HepG2 (cell line): ENCODE measurements around the gene FAM118A. TPM values are rescaled to one million over a fixed set of nuclear protein-coding genes. Genes with fewer than 3 reads are reported as not detected.

Source experiments
- CEBPB ChIP-seq: IDR thresholded peaks from 2 replicates; pipeline ENCODE4 v1.6.1; 2011; ENCODE audit warnings: low read depth, low read length, improper control_type of control experiment, borderline replicate concordance
- CHD4 ChIP-seq: fragments of 200-600 bp; sonication (generic); IDR thresholded peaks from 2 replicates; pipeline ENCODE4 v1.7.0; 2017; ENCODE audit warnings: mild to moderate bottlenecking, low read length, borderline replicate concordance
- EP300 ChIP-seq, 3 experiments: sonication (generic) in 1 of 3; formaldehyde crosslinking in 1 of 3; IDR thresholded peaks; 2 replicates each; pipeline versions ENCODE4 v1.5.1 to v1.6.1; 2011 to 2020; ENCODE audit warnings: low read depth in 2 of 3, low read length in 2 of 3, borderline replicate concordance in 1 of 3, improper control_type of control experiment in 1 of 3, mild to moderate bottlenecking in 1 of 3, missing genetic modification reagents in 1 of 3, moderate library complexity in 1 of 3
- FOXC1 ChIP-seq: sonication (generic); formaldehyde crosslinking; IDR thresholded peaks from 2 replicates; pipeline ENCODE4 v1.8.0; 2022; ENCODE audit warnings: mild to moderate bottlenecking, missing genetic modification reagents, borderline replicate concordance
- NR2F6 ChIP-seq, 2 experiments: IDR thresholded peaks; 2 replicates each; pipeline ENCODE4 v1.6.1; 2016; ENCODE audit warnings: antibody characterized with exemption in 1 of 2, mild to moderate bottlenecking in 1 of 2
- PBX3 ChIP-seq: sonication (generic); formaldehyde crosslinking; IDR thresholded peaks from 2 replicates; pipeline ENCODE4 v1.8.1; 2023; ENCODE audit warnings: missing genetic modification reagents, inconsistent platforms, borderline replicate concordance
- SP5 ChIP-seq: IDR thresholded peaks from 2 replicates; pipeline ENCODE4 v1.6.1; 2016; ENCODE audit warnings: low read depth, borderline replicate concordance
- TAF1 ChIP-seq: sonication (generic); formaldehyde crosslinking; IDR thresholded peaks from 2 replicates; pipeline ENCODE4 v1.4.0; 2020; ENCODE audit warnings: missing genetic modification reagents
- TBX3 ChIP-seq: fragments of 450-650 bp; IDR thresholded peaks from 2 replicates; pipeline ENCODE4 v1.6.1; 2017; ENCODE audit warnings: antibody characterized with exemption, mild to moderate bottlenecking, inconsistent platforms, borderline replicate concordance
- TCF7 ChIP-seq: sonication (generic); IDR thresholded peaks from 2 replicates; pipeline ENCODE4 v1.6.1; 2016; ENCODE audit warnings: antibody characterized with exemption, low read depth
- TEAD3 ChIP-seq: optimal IDR thresholded peaks from 2 replicates; pipeline ENCODE3; 2016; ENCODE audit warnings: borderline replicate concordance
- ZBTB21 ChIP-seq: sonication (generic); formaldehyde crosslinking; IDR thresholded peaks from 2 replicates; pipeline ENCODE4 v1.4.0; 2020; ENCODE audit warnings: missing genetic modification reagents
- ZNF205 ChIP-seq: IDR thresholded peaks from 2 replicates; pipeline ENCODE4 v1.6.1; 2018; ENCODE audit warnings: missing biosample characterization, missing genetic modification reagents
- ZNF282 ChIP-seq: fragments of 450-650 bp; IDR thresholded peaks from 2 replicates; pipeline ENCODE4 v1.6.1; 2018; ENCODE audit not compliant: partially characterized antibody
- ZNF512B ChIP-seq: sonication (generic); formaldehyde crosslinking; IDR thresholded peaks from 2 replicates; pipeline ENCODE4 v1.5.1; 2020; ENCODE audit warnings: missing genetic modification reagents, mild to moderate bottlenecking, borderline replicate concordance
- ZNF589 ChIP-seq: sonication (generic); formaldehyde crosslinking; conservative IDR thresholded peaks from 2 replicates; pipeline ENCODE4 v1.8.0; 2022; ENCODE audit warnings: mild to moderate bottlenecking, moderate library complexity, missing genetic modification reagents
- ZNF713 ChIP-seq: sonication (generic); formaldehyde crosslinking; IDR thresholded peaks from 2 replicates; pipeline ENCODE4 v1.4.0; 2020; ENCODE audit warnings: mild to moderate bottlenecking, missing genetic modification reagents
- ZNF775 ChIP-seq: sonication (generic); formaldehyde crosslinking; IDR thresholded peaks from 2 replicates; pipeline ENCODE4 v1.4.0; 2020; ENCODE audit warnings: missing genetic modification reagents, mild to moderate bottlenecking, moderate library complexity, borderline replicate concordance
- ZNF776 ChIP-seq: sonication (generic); formaldehyde crosslinking; IDR thresholded peaks from 2 replicates; pipeline ENCODE4 v1.4.0; 2020; ENCODE audit warnings: mild to moderate bottlenecking, missing genetic modification reagents
- ZNF790 ChIP-seq: sonication (generic); formaldehyde crosslinking; IDR thresholded peaks from 2 replicates; pipeline ENCODE4 v1.8.0; 2022; ENCODE audit warnings: missing genetic modification reagents, mild to moderate bottlenecking, borderline replicate concordance
- polyA plus RNA-seq, 8 experiments: library from polyadenylated mRNA; depleted of rRNA in 3 of 8; stranded (reverse) in 7 of 8; unstranded in 1 of 8; fragments of >200 nt; fragmentation: Illumina TruSeq in 4 of 8; extraction: Trizol in 4 of 8; gene quantifications; 2 replicates each; pipeline versions ENCODE4 v1.2.1 to v1.2.3, GENCODE V29; 2011 to 2016; ENCODE audit warnings: low read depth in 4 of 8, missing spikeins in 1 of 8, mixed read lengths in 1 of 8; ENCODE audit not compliant: insufficient read depth in 1 of 8
- total RNA-seq, 5 experiments: library from RNA; depleted of rRNA; stranded (reverse); fragments of >200 nt; fragmentation: Illumina TruSeq; extraction: Trizol; gene quantifications; 2 replicates each; pipeline ENCODE4 v1.2.3, GENCODE V29; 2016; ENCODE audit warnings: low read depth in 1 of 5
- TF ChIP-seq, protein P1 (sequence below): sonication (generic); formaldehyde crosslinking; IDR thresholded peaks from 2 replicates; pipeline ENCODE4 v1.9.0; 2022; ENCODE audit warnings: missing genetic modification reagents, mild to moderate bottlenecking, borderline replicate concordance
- TF ChIP-seq, protein P2 (sequence below): IDR thresholded peaks from 2 replicates; pipeline ENCODE4 v1.6.1; 2012; ENCODE audit warnings: low read depth, low read length, improper control_type of control experiment

Gene FAM118A
- total and polyA plus RNA-seq, 2 of the 13 experiments (the other 11 are each of a cell fraction or from before 2014, with no cell fraction given): 36.7 to 48.2 TPM

GRCh38 chr22:45305456-45306075 lies 4.2 kb upstream of the FAM118A start (continued):
- TF ChIP-seq ZNF205 (CRISPR knock-in tag) (no peak), ZNF713 (CRISPR knock-in tag) (no peak), NR2F6 (IDR thresholded peaks at IDR 0.05) (no peak), NR2F6 (CRISPR knock-in tag; IDR thresholded peaks at IDR 0.05) (no peak), TCF7 (no peak), TBX3 (no peak), ZNF512B (no peak), PBX3 (CRISPR knock-in tag) (no peak), ZNF775 (CRISPR knock-in tag) (no peak), CEBPB (peak; percentile 47; the same call in 1 of the 2 replicates), ZNF589 (no peak), CHD4 (no peak), FOXC1 (CRISPR knock-in tag) (no peak), ZNF790 (no peak), EP300 (IDR thresholded peaks at IDR 0.05; ENCODE audit: low read depth in 2 of 2, low read length in 2 of 2) (0 out of 4 replicates have a peak, but pooled peaks of 1 of the 2 experiments have one; percentile 12), EP300 (CRISPR knock-in tag; IDR thresholded peaks at IDR 0.05; ENCODE audit: borderline replicate concordance) (no peak), SP5 (CRISPR knock-in tag) (peak; percentile 64), ZNF282 (no peak), TAF1 (CRISPR knock-in tag) (no peak), ZNF776 (CRISPR knock-in tag) (no peak), TEAD3 (CRISPR knock-in tag) (peak; percentile 16), ZBTB21 (no peak)
- TF ChIP-seq, protein P1, sequence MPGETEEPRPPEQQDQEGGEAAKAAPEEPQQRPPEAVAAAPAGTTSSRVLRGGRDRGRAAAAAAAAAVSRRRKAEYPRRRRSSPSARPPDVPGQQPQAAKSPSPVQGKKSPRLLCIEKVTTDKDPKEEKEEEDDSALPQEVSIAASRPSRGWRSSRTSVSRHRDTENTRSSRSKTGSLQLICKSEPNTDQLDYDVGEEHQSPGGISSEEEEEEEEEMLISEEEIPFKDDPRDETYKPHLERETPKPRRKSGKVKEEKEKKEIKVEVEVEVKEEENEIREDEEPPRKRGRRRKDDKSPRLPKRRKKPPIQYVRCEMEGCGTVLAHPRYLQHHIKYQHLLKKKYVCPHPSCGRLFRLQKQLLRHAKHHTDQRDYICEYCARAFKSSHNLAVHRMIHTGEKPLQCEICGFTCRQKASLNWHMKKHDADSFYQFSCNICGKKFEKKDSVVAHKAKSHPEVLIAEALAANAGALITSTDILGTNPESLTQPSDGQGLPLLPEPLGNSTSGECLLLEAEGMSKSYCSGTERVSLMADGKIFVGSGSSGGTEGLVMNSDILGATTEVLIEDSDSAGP: peak; percentile 73; the same call in 1 of the 2 replicates
- TF ChIP-seq, protein P2, sequence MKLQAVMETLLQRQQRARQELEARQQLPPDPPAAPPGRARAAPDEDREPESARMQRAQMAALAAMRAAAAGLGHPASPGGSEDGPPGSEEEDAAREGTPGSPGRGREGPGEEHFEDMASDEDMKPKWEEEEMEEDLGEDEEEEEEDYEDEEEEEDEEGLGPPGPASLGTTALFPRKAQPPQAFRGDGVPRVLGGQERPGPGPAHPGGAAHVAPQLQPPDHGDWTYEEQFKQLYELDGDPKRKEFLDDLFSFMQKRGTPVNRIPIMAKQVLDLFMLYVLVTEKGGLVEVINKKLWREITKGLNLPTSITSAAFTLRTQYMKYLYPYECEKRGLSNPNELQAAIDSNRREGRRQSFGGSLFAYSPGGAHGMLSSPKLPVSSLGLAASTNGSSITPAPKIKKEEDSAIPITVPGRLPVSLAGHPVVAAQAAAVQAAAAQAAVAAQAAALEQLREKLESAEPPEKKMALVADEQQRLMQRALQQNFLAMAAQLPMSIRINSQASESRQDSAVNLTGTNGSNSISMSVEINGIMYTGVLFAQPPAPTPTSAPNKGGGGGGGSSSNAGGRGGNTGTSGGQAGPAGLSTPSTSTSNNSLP: no peak
